ENCODE results near the gene ARSK. TPM values are rescaled to one million over a fixed set of nuclear protein-coding genes. Genes with fewer than 3 reads are reported as not detected.

Gene ARSK
- total RNA-seq, 6 donors from 2014 or later = 2.1 to 11.0 (median 3.9) TPM

DNA sequence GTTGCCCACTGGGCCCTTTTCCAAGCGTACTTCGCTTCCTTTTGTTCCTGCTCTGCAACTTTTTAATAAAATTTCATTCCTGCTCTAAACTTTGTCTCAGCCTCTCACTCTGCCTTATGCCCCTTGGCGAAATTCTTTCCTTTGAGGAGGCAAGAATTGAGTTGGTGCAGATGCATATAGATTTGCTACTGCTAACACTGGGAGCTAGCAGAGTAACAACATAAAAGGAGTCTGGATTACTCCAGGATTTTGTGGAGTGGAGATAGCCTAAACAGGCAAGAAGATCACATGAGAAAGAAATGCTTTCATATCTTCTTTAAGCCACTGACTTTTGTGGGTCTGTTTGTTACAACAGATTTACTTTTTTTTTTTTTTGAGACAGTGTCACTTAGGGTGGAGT is 78.8 kb downstream of the ARSK start:
- Histone ChIP-seq H3K4me3 (no peak overlapping the region), H3K27ac (no peak overlapping the region), H3K27me3 (no peaks in the 10 kb centered on the region), H3K9me3 (no peaks in the 10 kb centered on the region), H3K4me1 (peaks cover 5 to 10% (median 6%) of the 10 kb centered on the region in 4 donors), H3K36me3 (no peaks in the 10 kb centered on the region)
- no peak for DNase-seq
- 98% methylated on average over 3 of the region's 3 CpGs for WGBS, 2 donors
- TF ChIP-seq, protein P1, sequence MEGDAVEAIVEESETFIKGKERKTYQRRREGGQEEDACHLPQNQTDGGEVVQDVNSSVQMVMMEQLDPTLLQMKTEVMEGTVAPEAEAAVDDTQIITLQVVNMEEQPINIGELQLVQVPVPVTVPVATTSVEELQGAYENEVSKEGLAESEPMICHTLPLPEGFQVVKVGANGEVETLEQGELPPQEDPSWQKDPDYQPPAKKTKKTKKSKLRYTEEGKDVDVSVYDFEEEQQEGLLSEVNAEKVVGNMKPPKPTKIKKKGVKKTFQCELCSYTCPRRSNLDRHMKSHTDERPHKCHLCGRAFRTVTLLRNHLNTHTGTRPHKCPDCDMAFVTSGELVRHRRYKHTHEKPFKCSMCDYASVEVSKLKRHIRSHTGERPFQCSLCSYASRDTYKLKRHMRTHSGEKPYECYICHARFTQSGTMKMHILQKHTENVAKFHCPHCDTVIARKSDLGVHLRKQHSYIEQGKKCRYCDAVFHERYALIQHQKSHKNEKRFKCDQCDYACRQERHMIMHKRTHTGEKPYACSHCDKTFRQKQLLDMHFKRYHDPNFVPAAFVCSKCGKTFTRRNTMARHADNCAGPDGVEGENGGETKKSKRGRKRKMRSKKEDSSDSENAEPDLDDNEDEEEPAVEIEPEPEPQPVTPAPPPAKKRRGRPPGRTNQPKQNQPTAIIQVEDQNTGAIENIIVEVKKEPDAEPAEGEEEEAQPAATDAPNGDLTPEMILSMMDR (IDR thresholded peaks at IDR 0.05) = no peak
- TF ChIP-seq POLR2A (IDR thresholded peaks at IDR 0.05) = no peak
- no peak for TF ChIP-seq EP300 (IDR thresholded peaks at IDR 0.05)
- TF ChIP-seq POLR2AphosphoS5 (IDR thresholded peaks at IDR 0.05) = no peak
- no peak for ATAC-seq (ENCODE audit: low FRiP score in 2 of 2)

DNA sequence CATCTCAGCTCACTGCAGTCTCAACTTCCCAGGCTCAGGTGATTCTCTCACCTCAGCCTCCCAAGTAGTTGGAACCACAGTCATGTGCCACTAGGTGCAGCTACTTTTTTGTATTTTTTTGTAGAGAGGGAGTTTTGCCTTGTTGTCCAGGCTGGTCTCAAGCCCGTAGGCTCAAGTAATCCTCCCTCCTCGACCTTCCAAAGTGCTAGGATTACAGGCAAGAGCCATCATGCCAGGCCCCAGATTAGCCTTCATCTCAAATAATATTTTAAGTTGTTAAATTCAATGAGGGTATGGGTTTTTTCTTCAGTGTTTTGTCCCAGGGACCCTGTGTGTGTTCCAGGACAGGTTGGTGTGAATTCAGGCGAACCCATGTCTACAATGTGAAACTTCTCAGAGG is 79.2 kb downstream of the ARSK start:
- no peak overlapping the region for H3K27ac ChIP-seq
- ATAC-seq (ENCODE audit: low FRiP score in 2 of 2) (no peak), DNase-seq (no peak)
- H3K27me3 ChIP-seq = no peaks in the 10 kb centered on the region
- WGBS, 2 donors = 90 to 92% methylated on average over 3 of the region's 3 CpGs
- H3K36me3 ChIP-seq = no peaks in the 10 kb centered on the region
- H3K4me3 ChIP-seq = no peak overlapping the region
- H3K9me3 ChIP-seq = no peaks in the 10 kb centered on the region
- peaks cover 5 to 10% (median 6%) of the 10 kb centered on the region in 4 donors for H3K4me1 ChIP-seq
- TF ChIP-seq POLR2AphosphoS5 (IDR thresholded peaks at IDR 0.05) (no peak), POLR2A (IDR thresholded peaks at IDR 0.05) (no peak)

DNA sequence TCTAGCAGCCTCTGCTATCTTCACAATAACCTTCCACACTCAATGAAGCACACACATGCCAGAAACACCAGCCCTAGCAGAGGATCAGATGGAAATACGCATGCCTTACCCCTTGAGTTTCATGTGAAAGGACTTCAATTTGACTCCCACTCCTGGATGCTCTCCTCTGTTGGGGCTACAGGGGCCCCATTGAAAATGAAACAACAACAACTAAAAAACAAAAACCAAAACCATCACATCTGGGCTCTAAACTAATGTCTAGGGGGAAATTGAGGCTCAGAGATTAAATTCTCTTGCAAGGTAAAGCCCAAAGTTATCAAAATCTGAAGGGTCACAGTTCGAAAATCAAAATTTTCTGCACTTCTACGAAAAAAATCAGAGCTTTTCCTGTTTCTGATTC is 83.7 kb downstream of the ARSK start:
- ATAC-seq (ENCODE audit: low FRiP score in 2 of 2) (no peak), DNase-seq (no peak)
- Histone ChIP-seq H3K27me3 (no peaks in the 10 kb centered on the region), H3K4me1 (no peaks in the 10 kb centered on the region), H3K9me3 (no peaks in the 10 kb centered on the region), H3K27ac (no peak overlapping the region), H3K4me3 (no peak overlapping the region), H3K36me3 (no peaks in the 10 kb centered on the region)
- no peak for TF ChIP-seq POLR2AphosphoS5 (IDR thresholded peaks at IDR 0.05)
- TF ChIP-seq, protein P1 (IDR thresholded peaks at IDR 0.05) = no peak
- no peak for TF ChIP-seq POLR2A (IDR thresholded peaks at IDR 0.05)
- TF ChIP-seq EP300 (IDR thresholded peaks at IDR 0.05) = no peak
- WGBS, 2 donors = 74 to 79% methylated on average over 3 of the region's 3 CpGs

DNA sequence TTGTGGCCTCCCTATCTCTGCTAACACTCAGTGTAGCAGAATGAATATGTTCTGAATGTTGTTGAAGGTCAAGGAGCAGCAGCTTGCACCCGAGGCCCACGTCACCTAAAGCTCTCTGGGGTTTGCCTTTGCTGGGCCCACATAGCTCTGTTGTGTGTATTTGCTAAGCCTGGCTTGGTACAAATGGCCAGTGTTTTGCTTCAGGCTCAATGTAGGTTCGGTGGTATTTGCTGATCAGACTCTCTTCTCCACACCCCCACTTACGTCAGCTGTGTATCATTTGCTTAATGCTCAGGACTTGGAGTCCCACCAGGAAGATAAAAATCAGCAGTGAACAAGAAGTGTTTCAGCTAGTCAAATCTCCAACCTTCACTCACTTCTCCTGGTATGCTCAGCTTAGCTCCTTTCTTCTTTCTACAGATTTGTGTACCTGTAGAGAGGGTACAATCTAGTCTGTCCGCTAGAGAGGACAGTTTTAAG is 86.9 kb downstream of the ARSK start:
- DNase-seq = peak in 1 of 2 donors; percentile 78
- WGBS, 2 donors = 49 to 67% methylated on average over 5 of the region's 5 CpGs
- TF ChIP-seq EP300 (IDR thresholded peaks at IDR 0.05) = peak in 3 of 4 donors; percentile 65 to 99 (median 93)
- peak in 2 of 4 donors; percentile 38 to 39 for TF ChIP-seq POLR2A (IDR thresholded peaks at IDR 0.05)
- TF ChIP-seq, protein P1 (IDR thresholded peaks at IDR 0.05) = no peak
- TF ChIP-seq POLR2AphosphoS5 (IDR thresholded peaks at IDR 0.05) = peak in 1 of 2 donors; percentile 77
- H3K27ac ChIP-seq = peak overlapping the region; percentile 42 to 80 (median 64)
- no peak overlapping the region for H3K4me3 ChIP-seq
- no peaks in the 10 kb centered on the region for H3K9me3 ChIP-seq
- peak; percentile 11 to 67 for ATAC-seq (ENCODE audit: low FRiP score in 2 of 2)
- H3K27me3 ChIP-seq = no peaks in the 10 kb centered on the region
- H3K4me1 ChIP-seq = peaks cover 0 to 8% (median 2%) of the 10 kb centered on the region in 4 donors
- no peaks in the 10 kb centered on the region for H3K36me3 ChIP-seq

DNA sequence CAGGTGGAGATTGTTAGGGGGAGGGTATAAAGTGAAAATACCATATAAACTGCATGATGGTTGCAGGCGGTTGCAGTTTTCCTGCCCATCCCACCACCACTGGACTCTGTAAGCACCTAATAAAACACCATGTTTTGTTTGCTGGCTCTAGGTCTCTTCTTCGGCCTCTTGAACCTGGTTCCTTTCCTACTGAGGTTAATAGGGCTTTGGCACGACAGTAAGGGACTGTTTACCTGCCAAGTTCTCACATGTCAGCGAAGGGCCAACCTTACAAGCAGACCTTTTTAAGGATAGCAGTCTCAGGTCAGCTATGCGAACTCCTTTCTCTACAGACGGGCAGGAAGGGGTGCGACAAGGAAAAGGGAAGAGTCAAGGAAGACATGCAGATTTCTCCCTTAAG is 88.3 kb downstream of the ARSK start:
- Histone ChIP-seq H3K9me3 (no peaks in the 10 kb centered on the region), H3K27ac (peak overlapping the region in 1 of 4 donors; percentile 80), H3K4me3 (no peak overlapping the region), H3K4me1 (peaks cover 3 to 21% (median 10%) of the 10 kb centered on the region in 4 donors), H3K27me3 (no peaks in the 10 kb centered on the region), H3K36me3 (no peaks in the 10 kb centered on the region)
- no peak for DNase-seq
- no peak for ATAC-seq (ENCODE audit: low FRiP score in 2 of 2)
- TF ChIP-seq, protein P1 (IDR thresholded peaks at IDR 0.05) = no peak
- TF ChIP-seq POLR2A (IDR thresholded peaks at IDR 0.05) = no peak
- no peak for TF ChIP-seq POLR2AphosphoS5 (IDR thresholded peaks at IDR 0.05)
- 81 to 92% methylated on average over 7 of the region's 7 CpGs for WGBS, 2 donors

All from upper lobe of left lung (tissue), 6 donors.